GM12878 (cell line): ENCODE results near the gene LMOD3. TPM values are rescaled to one million over a fixed set of nuclear protein-coding genes. Genes with fewer than 3 reads are reported as not detected.

Experiments used
- ATAC-seq: fragments of 200-7000 bp; cut with Tn5 transposase; 3 replicates; pipeline ENCODE4 v1.9.1; 2020; ENCODE audit warnings: mild to moderate bottlenecking, moderate library complexity
- BruUV-seq: library from RNA; stranded (reverse); fragments of 400-500 nt; replicated peaks from 2 replicates; lab custom pipeline; 2021; lab: Mats Ljungman, UMichigan
- CTCF ChIA-PET: fragments of 300-600 bp; sonication (Branson Sonifier 250); formaldehyde crosslinking; extraction: SDS; loops from one replicate; lab custom pipeline; 2021; ENCODE audit warnings: inconsistent platforms; lab: Yijun Ruan, JAX
- POLR2A ChIA-PET: fragments of 350-600 bp; formaldehyde crosslinking; extraction: SDS; loops from one replicate; lab custom pipeline; 2021; ENCODE audit warnings: inconsistent platforms; lab: Charles Lee
- RAD21 ChIA-PET: fragments of 300-600 bp; sonication (Branson Sonifier 250); formaldehyde crosslinking; loops from one replicate; lab custom pipeline; 2023; ENCODE audit warnings: antibody characterized with exemption; ENCODE audit not compliant: unreplicated experiment; lab: Charles Lee
- SMC1A ChIA-PET: fragments of 300-600 bp; sonication (Branson Sonifier 250); formaldehyde crosslinking; loops from one replicate; lab custom pipeline; 2023; ENCODE audit not compliant: unreplicated experiment, uncharacterized antibody; lab: Charles Lee
- DNase-seq: peaks from one replicate; pipeline ENCODE4 v3.0.0-alpha.2; 2011; ENCODE audit warnings: low read depth, low spot score
- FAIRE-seq: peaks from 3 replicates; lab custom pipeline; 2011; peaks lifted over from hg19 to GRCh38; lab: Jason Lieb, UNC
- H2AFZ ChIP-seq: 2 replicates; pipeline ENCODE4 v1.6.0; 2011; ENCODE audit warnings: low read depth, low read length, control low read depth; ENCODE audit not compliant: control insufficient read depth
- H3K27ac ChIP-seq: 2 replicates; pipeline ENCODE4 v1.5.1; 2011; ENCODE audit warnings: control low read depth; ENCODE audit not compliant: control insufficient read depth, insufficient read depth
- H3K27me3 ChIP-seq, 2 experiments: replicated peaks in 1 of 2; 2 replicates each; pipeline versions ENCODE4 v1.6.0 to v1.6.1; 2011; ENCODE audit warnings: low read length in 1 of 2; ENCODE audit not compliant: control insufficient read depth in 2 of 2, insufficient read depth in 2 of 2
- H3K36me3 ChIP-seq, 2 experiments: 2 replicates each; pipeline ENCODE4 v1.5.1; 2011; ENCODE audit warnings: low read length in 1 of 2; ENCODE audit not compliant: control insufficient read depth in 2 of 2, insufficient read depth in 2 of 2
- H3K4me1 ChIP-seq: 2 replicates; pipeline ENCODE4 v1.6.1; 2011; ENCODE audit warnings: mild to moderate bottlenecking, low read length, moderate library complexity, mixed read lengths; ENCODE audit not compliant: control insufficient read depth, insufficient read depth
- H3K4me2 ChIP-seq: 2 replicates; pipeline ENCODE4 v1.6.0; 2011; ENCODE audit warnings: control low read depth; ENCODE audit not compliant: control insufficient read depth, insufficient read depth
- H3K4me3 ChIP-seq: fragments of 200-600 bp; sonication (generic); 2 replicates; pipeline ENCODE4 v1.5.1; 2016
- H3K79me2 ChIP-seq: 2 replicates; pipeline ENCODE4 v1.6.0; 2011; ENCODE audit warnings: low read length; ENCODE audit not compliant: control insufficient read depth, insufficient read depth
- H3K9ac ChIP-seq: 2 replicates; pipeline ENCODE4 v1.8.0; 2011; ENCODE audit warnings: low read length, control low read depth, mixed read lengths; ENCODE audit not compliant: control insufficient read depth, insufficient read depth
- H3K9me3 ChIP-seq: replicated peaks from 3 replicates; pipeline ENCODE4 v1.5.1; 2011; ENCODE audit warnings: mild to moderate bottlenecking, low read length; ENCODE audit not compliant: control insufficient read depth, insufficient read depth
- H4K20me1 ChIP-seq: 2 replicates; pipeline ENCODE4 v1.6.0; 2011; ENCODE audit not compliant: control insufficient read depth, insufficient read depth
- CHD2 ChIP-seq: IDR thresholded peaks from 2 replicates; pipeline ENCODE4 v1.6.1; 2011; ENCODE audit warnings: low read depth, low read length, improper control_type of control experiment, borderline replicate concordance
- CHD4 ChIP-seq: fragments of 200-600 bp; sonication (generic); IDR thresholded peaks from 2 replicates; pipeline ENCODE4 v1.6.1; 2016; ENCODE audit warnings: mild to moderate bottlenecking
- HDAC2 ChIP-seq: fragments of 200-600 bp; sonication (generic); IDR thresholded peaks from 2 replicates; pipeline ENCODE4 v1.6.1; 2017
- MEF2B ChIP-seq: fragments of 450-650 bp; IDR thresholded peaks from 2 replicates; pipeline ENCODE4 v1.6.1; 2018; ENCODE audit warnings: mild to moderate bottlenecking, moderate library complexity; ENCODE audit not compliant: partially characterized antibody, poor library complexity, severe bottlenecking
- NRF1 ChIP-seq: conservative IDR thresholded peaks from 2 replicates; pipeline ENCODE4 v1.6.1; 2011; ENCODE audit warnings: mild to moderate bottlenecking, low read depth, low read length, improper control_type of control experiment
- SIX5 ChIP-seq: IDR thresholded peaks from 2 replicates; pipeline ENCODE4 v1.6.1; 2011; ENCODE audit warnings: mild to moderate bottlenecking, low read depth, low read length, moderate library complexity; ENCODE audit not compliant: severe bottlenecking
- ZBTB11 ChIP-seq: fragments of 450-650 bp; formaldehyde crosslinking; IDR thresholded peaks from 2 replicates; pipeline ENCODE4 v1.5.0; 2022; ENCODE audit warnings: mild to moderate bottlenecking, missing genetic modification characterization
- WGBS: methylation state at CpG from one replicate; pipeline ENCODE4 v1.1.6; 2016; ENCODE audit warnings: low lambda C conversion rate; ENCODE audit not compliant: insufficient replicate concordance, insufficient coverage; ENCODE audit errors: missing lambda C conversion rate; 5-methylcytosine and 5-hydroxymethylcytosine counted together
- in situ Hi-C: fragments of 300-500 bp; cut with MboI; formaldehyde crosslinking; loops from 9 replicates; pipeline ENCODE4 v1.14.3; 2018; ENCODE audit warnings: mixed read lengths
- intact Hi-C: fragments of 100-400 bp; cut with micrococcal nuclease; formaldehyde crosslinking; loops from one replicate; pipeline ENCODE4 v1.14.2; 2022; ENCODE audit not compliant: unreplicated experiment
- polyA plus RNA-seq, 11 experiments: library from polyadenylated mRNA; depleted of rRNA in 4 of 11; unstranded in 6 of 11; stranded (reverse) in 5 of 11; fragments of >200 nt; fragmentation: Nextera tagmentation in 4 of 11; fragmentation: Illumina TruSeq in 1 of 11; extraction: Ambion mirVana in 4 of 11; extraction: Trizol in 1 of 11; gene quantifications; 1 replicate in 1 of 11; 2 replicates in 10 of 11; pipeline versions ENCODE4 v1.2.1 to v1.2.3, GENCODE V29; 2011 to 2016; ENCODE audit warnings: inconsistent platforms in 2 of 11, missing spikeins in 2 of 11, low read depth in 1 of 11
- total RNA-seq, 4 experiments: library from RNA; depleted of rRNA in 3 of 4; stranded (reverse); fragments of >200 nt in 3 of 4; fragmentation: Illumina TruSeq in 1 of 4; extraction: Trizol in 1 of 4; gene quantifications; 2 replicates each; pipeline versions ENCODE4 v1.2.1 to v1.2.3, GENCODE V29; 2013 to 2021

The LMOD3 gene
- total and polyA plus RNA-seq, 10 of the 15 experiments (the other 5 are each of a cell fraction or from before 2014, with no cell fraction given), result 0.04 to 0.20 (median 0.09) TPM; not detected in 1

- Histone ChIP-seq H2AFZ (no peak overlapping the region), H3K79me2 (no peaks in the 10 kb centered on the region; the same call in 1 of the 2 replicates)
- POLR2A ChIA-PET, result no interaction called here
- BruUV-seq, result no TSS peak
- WGBS, result 40% methylated on average over 3 of the region's 3 CpGs
- no peak for TF ChIP-seq SIX5
- TF ChIP-seq MEF2B, result no peak
- no peak for TF ChIP-seq HDAC2
- no peak for TF ChIP-seq CHD2
- no peak for TF ChIP-seq CHD4
- no peak for TF ChIP-seq NRF1
- TF ChIP-seq, all 136 proteins: peak for 0
- in situ Hi-C loops (no loop called here), intact Hi-C loops (no loop called here)
- Histone ChIP-seq H4K20me1 (peaks cover 4% of the 10 kb centered on the region; the same call in 1 of the 2 replicates), H3K4me3 (no peak overlapping the region), H3K9me3 (no peaks in the 10 kb centered on the region), H3K4me2 (no peak overlapping the region), H3K36me3 (peaks cover 4 to 27% of the 10 kb centered on the region in 2 experiments), H3K4me1 (no peaks in the 10 kb centered on the region), H3K9ac (no peak overlapping the region), H3K27ac (no peak overlapping the region), H3K27me3 (no peaks in the 10 kb centered on the region)
- ATAC-seq (no peak), FAIRE-seq (no peak), DNase-seq (no peak)
- ChIA-PET CTCF (interaction anchor here (0.9 to 3.4 kb wide), 8 partner anchors 11 to 305 kb away, joined by 3 to 21 read pairs (median 4); partner anchors contain the start of gene ARL6IP5), RAD21 (interaction anchor here (0.6 to 4.4 kb wide), 6 partner anchors 14 to 203 kb away, joined by 3 to 20 read pairs (median 3); partner anchors contain the start of gene TMF1), SMC1A (interaction anchor here (1.1 to 3.4 kb wide), 8 partner anchors 9 to 131 kb away, joined by 3 to 14 read pairs (median 4); partner anchors contain the start of genes LMOD3 and TMF1)
Observed at GRCh38 chr3:69105320-69105719, 17.1 kb downstream of the LMOD3 start.

GRCh38 chr3:69104586-69104985 is 17.8 kb downstream of the LMOD3 start:
- POLR2A ChIA-PET, result no interaction called here
- Histone ChIP-seq H2AFZ (no peak overlapping the region), H3K9ac (no peak overlapping the region), H4K20me1 (peaks cover 4% of the 10 kb centered on the region; the same call in 1 of the 2 replicates), H3K79me2 (peaks cover 2% of the 10 kb centered on the region), H3K9me3 (no peaks in the 10 kb centered on the region), H3K4me2 (no peak overlapping the region), H3K27me3 (no peaks in the 10 kb centered on the region), H3K36me3 (peaks cover 4 to 27% of the 10 kb centered on the region in 2 experiments), H3K4me1 (no peaks in the 10 kb centered on the region), H3K27ac (no peak overlapping the region), H3K4me3 (no peak overlapping the region)
- ATAC-seq (no peak), DNase-seq (no peak), FAIRE-seq (no peak)
- RAD21 ChIA-PET, result interaction anchor here (1.3 kb wide), 1 partner anchor 59 kb away, joined by 3 read pairs; no protein-coding TSS in a partner anchor
- no TSS peak for BruUV-seq
- over 99% methylated on average over 8 of the region's 8 CpGs for WGBS
- intact Hi-C loops (no loop called here), in situ Hi-C loops (no loop called here)
- SMC1A ChIA-PET, result interaction anchor here (1.2 to 3.4 kb wide), 5 partner anchors 13 to 53 kb away, joined by 3 to 14 read pairs (median 3); partner anchors contain the start of gene TMF1
- CTCF ChIA-PET, result interaction anchor here (0.6 to 3.4 kb wide), 3 partner anchors 15 to 81 kb away, joined by 4 to 21 read pairs (median 5); no protein-coding TSS in a partner anchor
- TF ChIP-seq ZBTB11 (CRISPR knock-in tag), result no peak
